HepG2 (cell line): ENCODE results near the gene ADH5. TPM values are rescaled to one million over a fixed set of nuclear protein-coding genes. Genes with fewer than 3 reads are reported as not detected.

Source experiments
- ATF7-NPFF ChIP-seq: sonication (generic); formaldehyde crosslinking; IDR thresholded peaks from 2 replicates; pipeline ENCODE4 v1.8.1; 2023; ENCODE audit warnings: mild to moderate bottlenecking, low read depth, missing genetic modification reagents, moderate library complexity
- ELF1 ChIP-seq: sonication (generic); formaldehyde crosslinking; IDR thresholded peaks from 2 replicates; pipeline ENCODE4 v1.4.0; 2020; ENCODE audit warnings: missing genetic modification reagents
- FOXA3 ChIP-seq: IDR thresholded peaks from 2 replicates; pipeline ENCODE4 v1.6.1; 2016; ENCODE audit warnings: missing genetic modification reagents, missing compliant biosample characterization
- FOXM1 ChIP-seq: sonication (generic); formaldehyde crosslinking; IDR thresholded peaks from 2 replicates; pipeline ENCODE4 v1.5.0; 2020; ENCODE audit warnings: missing genetic modification reagents
- GATAD2A ChIP-seq: IDR thresholded peaks from 2 replicates; pipeline ENCODE4 v1.6.1; 2016
- IRX3 ChIP-seq: sonication (generic); formaldehyde crosslinking; IDR thresholded peaks from 2 replicates; pipeline ENCODE4 v1.8.1; 2023; ENCODE audit warnings: mild to moderate bottlenecking, low read depth, missing genetic modification reagents, borderline replicate concordance
- KMT2B ChIP-seq: IDR thresholded peaks from 2 replicates; pipeline ENCODE4 v1.6.1; 2016; ENCODE audit warnings: missing genetic modification reagents, missing compliant biosample characterization
- ONECUT2 ChIP-seq: sonication (generic); formaldehyde crosslinking; IDR thresholded peaks from 2 replicates; pipeline ENCODE4 v1.4.0; 2020; ENCODE audit warnings: missing genetic modification reagents
- PCBP2 ChIP-seq: fragments of 200-400 bp; formaldehyde crosslinking; optimal IDR thresholded peaks from 2 replicates; pipeline ENCODE3; 2018; ENCODE audit warnings: low read length, low read depth; ENCODE audit not compliant: poor library complexity, severe bottlenecking
- SMARCE1 ChIP-seq: fragments of 450-650 bp; IDR thresholded peaks from 2 replicates; pipeline ENCODE4 v1.6.1; 2017; ENCODE audit warnings: borderline replicate concordance
- TAF15 ChIP-seq: fragments of 200-400 bp; formaldehyde crosslinking; IDR thresholded peaks from one replicate; pipeline ENCODE4 v1.6.1; 2018; ENCODE audit warnings: mild to moderate bottlenecking, low read depth, low read length; ENCODE audit not compliant: poor library complexity, severe bottlenecking
- TOPORS ChIP-seq: sonication (generic); formaldehyde crosslinking; IDR thresholded peaks from 2 replicates; pipeline ENCODE4 v1.8.0; 2023; ENCODE audit warnings: mild to moderate bottlenecking, missing genetic modification reagents
- ZNF10 ChIP-seq: sonication (generic); formaldehyde crosslinking; IDR thresholded peaks from 2 replicates; pipeline ENCODE4 v1.4.0; 2020; ENCODE audit warnings: mild to moderate bottlenecking, low read depth, missing genetic modification reagents, borderline replicate concordance
- ZNF263 ChIP-seq: sonication (generic); formaldehyde crosslinking; IDR thresholded peaks from 2 replicates; pipeline ENCODE4 v1.4.0; 2020; ENCODE audit warnings: missing genetic modification reagents
- polyA plus RNA-seq, 8 experiments: library from polyadenylated mRNA; depleted of rRNA in 3 of 8; stranded (reverse) in 7 of 8; unstranded in 1 of 8; fragments of >200 nt; fragmentation: Illumina TruSeq in 4 of 8; extraction: Trizol in 4 of 8; gene quantifications; 2 replicates each; pipeline versions ENCODE4 v1.2.1 to v1.2.3, GENCODE V29; 2011 to 2016; ENCODE audit warnings: low read depth in 4 of 8, missing spikeins in 1 of 8, mixed read lengths in 1 of 8; ENCODE audit not compliant: insufficient read depth in 1 of 8
- total RNA-seq, 5 experiments: library from RNA; depleted of rRNA; stranded (reverse); fragments of >200 nt; fragmentation: Illumina TruSeq; extraction: Trizol; gene quantifications; 2 replicates each; pipeline ENCODE4 v1.2.3, GENCODE V29; 2016; ENCODE audit warnings: low read depth in 1 of 5
- TF ChIP-seq, protein P1 (sequence below): IDR thresholded peaks from 2 replicates; pipeline ENCODE4 v1.4.0; 2020; ENCODE audit warnings: mild to moderate bottlenecking, missing genetic modification reagents
- TF ChIP-seq, protein P2 (sequence below): sonication (generic); formaldehyde crosslinking; IDR thresholded peaks from 2 replicates; pipeline ENCODE4 v1.4.0; 2020; ENCODE audit warnings: missing genetic modification reagents; ENCODE audit errors: not compliant biosample characterization
- TF ChIP-seq, protein P3 (sequence below), 2 experiments: sonication (generic) in 1 of 2; formaldehyde crosslinking in 1 of 2; IDR thresholded peaks; 2 replicates each; pipeline versions ENCODE4 v1.5.1 to v1.6.1; 2011 to 2020; ENCODE audit warnings: borderline replicate concordance in 1 of 2, low read depth in 1 of 2, low read length in 1 of 2, mild to moderate bottlenecking in 1 of 2, missing genetic modification reagents in 1 of 2, moderate library complexity in 1 of 2
- TF ChIP-seq, protein P4 (sequence below): sonication (generic); formaldehyde crosslinking; conservative IDR thresholded peaks from 2 replicates; pipeline ENCODE4 v1.8.0; 2022; ENCODE audit warnings: mild to moderate bottlenecking, moderate library complexity, missing genetic modification reagents
- TF ChIP-seq, protein P5 (sequence below): sonication (generic); formaldehyde crosslinking; IDR thresholded peaks from 2 replicates; pipeline ENCODE4 v1.5.0; 2020; ENCODE audit warnings: missing genetic modification reagents, mild to moderate bottlenecking, borderline replicate concordance

Gene ADH5
- total and polyA plus RNA-seq, 2 of the 13 experiments (the other 11 are each of a cell fraction or from before 2014, with no cell fraction given): 349 to 512 TPM

DNA sequence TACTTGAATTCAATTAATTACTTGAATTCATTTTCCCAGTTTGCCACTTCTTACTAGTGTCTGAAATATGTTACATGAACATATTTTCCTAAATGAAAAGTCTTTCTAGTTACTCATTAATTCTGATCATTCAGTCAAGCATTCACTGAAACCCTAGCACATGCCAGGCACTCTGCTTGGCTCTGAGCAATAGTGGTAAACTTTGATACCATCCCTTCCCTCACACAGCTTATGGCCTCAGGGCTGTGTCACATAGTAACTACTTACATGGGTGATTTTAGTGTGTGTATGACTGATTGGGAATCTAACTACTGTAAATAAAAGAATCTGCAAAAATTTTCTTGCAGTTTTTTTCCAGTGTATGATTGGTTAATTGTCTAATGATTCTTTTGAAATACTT is 60.4 kb downstream of the ADH5 start (continued):
- TF ChIP-seq, protein P1, sequence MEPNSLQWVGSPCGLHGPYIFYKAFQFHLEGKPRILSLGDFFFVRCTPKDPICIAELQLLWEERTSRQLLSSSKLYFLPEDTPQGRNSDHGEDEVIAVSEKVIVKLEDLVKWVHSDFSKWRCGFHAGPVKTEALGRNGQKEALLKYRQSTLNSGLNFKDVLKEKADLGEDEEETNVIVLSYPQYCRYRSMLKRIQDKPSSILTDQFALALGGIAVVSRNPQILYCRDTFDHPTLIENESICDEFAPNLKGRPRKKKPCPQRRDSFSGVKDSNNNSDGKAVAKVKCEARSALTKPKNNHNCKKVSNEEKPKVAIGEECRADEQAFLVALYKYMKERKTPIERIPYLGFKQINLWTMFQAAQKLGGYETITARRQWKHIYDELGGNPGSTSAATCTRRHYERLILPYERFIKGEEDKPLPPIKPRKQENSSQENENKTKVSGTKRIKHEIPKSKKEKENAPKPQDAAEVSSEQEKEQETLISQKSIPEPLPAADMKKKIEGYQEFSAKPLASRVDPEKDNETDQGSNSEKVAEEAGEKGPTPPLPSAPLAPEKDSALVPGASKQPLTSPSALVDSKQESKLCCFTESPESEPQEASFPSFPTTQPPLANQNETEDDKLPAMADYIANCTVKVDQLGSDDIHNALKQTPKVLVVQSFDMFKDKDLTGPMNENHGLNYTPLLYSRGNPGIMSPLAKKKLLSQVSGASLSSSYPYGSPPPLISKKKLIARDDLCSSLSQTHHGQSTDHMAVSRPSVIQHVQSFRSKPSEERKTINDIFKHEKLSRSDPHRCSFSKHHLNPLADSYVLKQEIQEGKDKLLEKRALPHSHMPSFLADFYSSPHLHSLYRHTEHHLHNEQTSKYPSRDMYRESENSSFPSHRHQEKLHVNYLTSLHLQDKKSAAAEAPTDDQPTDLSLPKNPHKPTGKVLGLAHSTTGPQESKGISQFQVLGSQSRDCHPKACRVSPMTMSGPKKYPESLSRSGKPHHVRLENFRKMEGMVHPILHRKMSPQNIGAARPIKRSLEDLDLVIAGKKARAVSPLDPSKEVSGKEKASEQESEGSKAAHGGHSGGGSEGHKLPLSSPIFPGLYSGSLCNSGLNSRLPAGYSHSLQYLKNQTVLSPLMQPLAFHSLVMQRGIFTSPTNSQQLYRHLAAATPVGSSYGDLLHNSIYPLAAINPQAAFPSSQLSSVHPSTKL (CRISPR knock-in tag): peak; percentile 23; the same call in 1 of the 2 replicates
- TF ChIP-seq FOXA3: 0 out of 2 replicates have a peak, but pooled peaks have one; percentile 8
- TF ChIP-seq, protein P2, sequence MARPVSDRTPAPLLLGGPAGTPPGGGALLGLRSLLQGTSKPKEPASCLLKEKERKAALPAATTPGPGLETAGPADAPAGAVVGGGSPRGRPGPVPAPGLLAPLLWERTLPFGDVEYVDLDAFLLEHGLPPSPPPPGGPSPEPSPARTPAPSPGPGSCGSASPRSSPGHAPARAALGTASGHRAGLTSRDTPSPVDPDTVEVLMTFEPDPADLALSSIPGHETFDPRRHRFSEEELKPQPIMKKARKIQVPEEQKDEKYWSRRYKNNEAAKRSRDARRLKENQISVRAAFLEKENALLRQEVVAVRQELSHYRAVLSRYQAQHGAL: no peak
- no peak for TF ChIP-seq PCBP2
- TF ChIP-seq SMARCE1: no peak
- no peak for TF ChIP-seq ZNF10 (CRISPR knock-in tag)
- TF ChIP-seq, protein P3, sequence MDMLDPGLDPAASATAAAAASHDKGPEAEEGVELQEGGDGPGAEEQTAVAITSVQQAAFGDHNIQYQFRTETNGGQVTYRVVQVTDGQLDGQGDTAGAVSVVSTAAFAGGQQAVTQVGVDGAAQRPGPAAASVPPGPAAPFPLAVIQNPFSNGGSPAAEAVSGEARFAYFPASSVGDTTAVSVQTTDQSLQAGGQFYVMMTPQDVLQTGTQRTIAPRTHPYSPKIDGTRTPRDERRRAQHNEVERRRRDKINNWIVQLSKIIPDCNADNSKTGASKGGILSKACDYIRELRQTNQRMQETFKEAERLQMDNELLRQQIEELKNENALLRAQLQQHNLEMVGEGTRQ (IDR thresholded peaks at IDR 0.05; ENCODE audit: low read depth, low read length): no peak
- TF ChIP-seq, protein P3 (CRISPR knock-in tag; IDR thresholded peaks at IDR 0.05; ENCODE audit: borderline replicate concordance): no peak
- 0 out of 2 replicates have a peak, but pooled peaks have one; percentile 22 for TF ChIP-seq GATAD2A (CRISPR knock-in tag)
- TF ChIP-seq, protein P4, sequence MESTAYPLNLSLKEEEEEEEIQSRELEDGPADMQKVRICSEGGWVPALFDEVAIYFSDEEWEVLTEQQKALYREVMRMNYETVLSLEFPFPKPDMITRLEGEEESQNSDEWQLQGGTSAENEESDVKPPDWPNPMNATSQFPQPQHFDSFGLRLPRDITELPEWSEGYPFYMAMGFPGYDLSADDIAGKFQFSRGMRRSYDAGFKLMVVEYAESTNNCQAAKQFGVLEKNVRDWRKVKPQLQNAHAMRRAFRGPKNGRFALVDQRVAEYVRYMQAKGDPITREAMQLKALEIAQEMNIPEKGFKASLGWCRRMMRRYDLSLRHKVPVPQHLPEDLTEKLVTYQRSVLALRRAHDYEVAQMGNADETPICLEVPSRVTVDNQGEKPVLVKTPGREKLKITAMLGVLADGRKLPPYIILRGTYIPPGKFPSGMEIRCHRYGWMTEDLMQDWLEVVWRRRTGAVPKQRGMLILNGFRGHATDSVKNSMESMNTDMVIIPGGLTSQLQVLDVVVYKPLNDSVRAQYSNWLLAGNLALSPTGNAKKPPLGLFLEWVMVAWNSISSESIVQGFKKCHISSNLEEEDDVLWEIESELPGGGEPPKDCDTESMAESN (CRISPR knock-in tag): no peak
- TF ChIP-seq TAF15: no peak
- no peak for TF ChIP-seq ZNF263 (CRISPR knock-in tag)
- no peak for TF ChIP-seq ONECUT2
- no peak for TF ChIP-seq ELF1 (CRISPR knock-in tag)
- TF ChIP-seq, protein P5, sequence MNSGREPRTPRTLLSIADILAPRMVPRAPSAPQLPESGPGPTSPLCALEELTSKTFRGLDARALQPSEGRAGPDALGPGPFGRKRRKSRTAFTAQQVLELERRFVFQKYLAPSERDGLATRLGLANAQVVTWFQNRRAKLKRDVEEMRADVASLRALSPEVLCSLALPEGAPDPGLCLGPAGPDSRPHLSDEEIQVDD (CRISPR knock-in tag): no peak
- no peak for TF ChIP-seq KMT2B
- TF ChIP-seq TOPORS (CRISPR knock-in tag): no peak
- TF ChIP-seq IRX3 (CRISPR knock-in tag): no peak
- TF ChIP-seq ATF7-NPFF: no peak
- TF ChIP-seq FOXM1 (CRISPR knock-in tag): no peak
